Measurements from ENCODE around the gene HSD11B2.

- no peak for TF ChIP-seq POLR2AphosphoS5 (IDR thresholded peaks at IDR 0.05; ENCODE audit: low read depth, low read length)
- TF ChIP-seq SIN3A (IDR thresholded peaks at IDR 0.05; ENCODE audit: borderline replicate concordance, insufficient read depth, low read length), result no peak
- TF ChIP-seq, protein P1, sequence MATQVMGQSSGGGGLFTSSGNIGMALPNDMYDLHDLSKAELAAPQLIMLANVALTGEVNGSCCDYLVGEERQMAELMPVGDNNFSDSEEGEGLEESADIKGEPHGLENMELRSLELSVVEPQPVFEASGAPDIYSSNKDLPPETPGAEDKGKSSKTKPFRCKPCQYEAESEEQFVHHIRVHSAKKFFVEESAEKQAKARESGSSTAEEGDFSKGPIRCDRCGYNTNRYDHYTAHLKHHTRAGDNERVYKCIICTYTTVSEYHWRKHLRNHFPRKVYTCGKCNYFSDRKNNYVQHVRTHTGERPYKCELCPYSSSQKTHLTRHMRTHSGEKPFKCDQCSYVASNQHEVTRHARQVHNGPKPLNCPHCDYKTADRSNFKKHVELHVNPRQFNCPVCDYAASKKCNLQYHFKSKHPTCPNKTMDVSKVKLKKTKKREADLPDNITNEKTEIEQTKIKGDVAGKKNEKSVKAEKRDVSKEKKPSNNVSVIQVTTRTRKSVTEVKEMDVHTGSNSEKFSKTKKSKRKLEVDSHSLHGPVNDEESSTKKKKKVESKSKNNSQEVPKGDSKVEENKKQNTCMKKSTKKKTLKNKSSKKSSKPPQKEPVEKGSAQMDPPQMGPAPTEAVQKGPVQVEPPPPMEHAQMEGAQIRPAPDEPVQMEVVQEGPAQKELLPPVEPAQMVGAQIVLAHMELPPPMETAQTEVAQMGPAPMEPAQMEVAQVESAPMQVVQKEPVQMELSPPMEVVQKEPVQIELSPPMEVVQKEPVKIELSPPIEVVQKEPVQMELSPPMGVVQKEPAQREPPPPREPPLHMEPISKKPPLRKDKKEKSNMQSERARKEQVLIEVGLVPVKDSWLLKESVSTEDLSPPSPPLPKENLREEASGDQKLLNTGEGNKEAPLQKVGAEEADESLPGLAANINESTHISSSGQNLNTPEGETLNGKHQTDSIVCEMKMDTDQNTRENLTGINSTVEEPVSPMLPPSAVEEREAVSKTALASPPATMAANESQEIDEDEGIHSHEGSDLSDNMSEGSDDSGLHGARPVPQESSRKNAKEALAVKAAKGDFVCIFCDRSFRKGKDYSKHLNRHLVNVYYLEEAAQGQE (IDR thresholded peaks at IDR 0.05; ENCODE audit: insufficient read depth in 1 of 2, low read depth in 2 of 2, low read length in 2 of 2), result no peak
Observed at GRCh38 chr16:67426022-67426421, 4.9 kb upstream of the HSD11B2 start.

Measured in PFSK-1 (cell line).